ENCODE results near the gene POLRMT. TPM values are rescaled to one million over a fixed set of nuclear protein-coding genes. Genes with fewer than 3 reads are reported as not detected.
"Not testable (repeated sequence)": the region's sequence is repeated elsewhere in the genome, so short reads cannot be mapped to it uniquely, and the experiment has no call there.

Gene POLRMT
- total RNA-seq, 4 donors from 2014 or later, result 28.2 to 73.5 (median 51.5) TPM

DNA sequence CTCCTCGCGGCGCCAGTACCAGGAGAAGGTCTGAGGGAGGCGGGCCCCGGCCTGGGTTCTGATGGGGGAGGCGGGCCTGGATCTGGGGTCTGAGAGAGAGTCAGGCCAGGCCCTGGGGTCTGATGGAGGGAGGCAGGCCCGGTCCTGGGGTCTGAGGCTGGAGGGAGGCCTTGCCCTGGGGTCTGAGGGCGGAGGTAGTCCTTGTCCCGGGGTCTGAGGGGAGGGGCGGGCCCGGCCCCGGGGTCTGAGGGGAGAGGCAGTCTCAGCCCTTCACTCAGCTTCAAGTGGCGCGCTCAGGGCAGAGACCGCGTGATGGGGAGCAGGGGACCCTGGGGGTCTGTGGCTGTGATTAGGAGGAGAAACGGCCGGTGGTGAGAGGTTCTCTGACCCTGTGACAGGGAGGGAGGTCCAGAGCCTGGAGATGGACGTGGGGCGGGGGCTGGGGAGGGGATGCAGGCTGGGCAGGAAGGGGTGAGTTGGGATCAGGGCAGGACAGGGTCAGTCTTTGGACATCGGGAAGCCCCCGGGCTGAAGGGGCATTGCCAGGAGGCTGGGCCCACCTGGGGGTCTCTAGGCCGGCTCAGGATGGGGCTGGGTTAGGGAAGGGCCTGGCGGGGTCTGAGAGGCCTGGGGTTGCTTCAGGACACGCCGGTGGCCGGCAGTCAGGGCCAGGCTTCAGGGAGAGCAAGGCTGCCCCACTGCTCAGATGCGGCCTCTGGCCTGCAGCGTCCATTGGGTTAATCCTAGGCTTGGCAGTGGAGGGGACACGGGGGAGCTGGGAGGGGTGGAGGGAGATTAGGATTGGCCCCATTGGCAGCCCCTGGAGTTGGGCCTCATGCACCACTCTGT is 25.0 kb downstream of the POLRMT start:
- 69% methylated on average over 28 to 30 of the region's 30 CpGs for WGBS, 2 donors
- H3K4me1 ChIP-seq, result peaks cover 0 to 37% (median 22%) of the 10 kb centered on the region in 4 donors
- no peaks in the 10 kb centered on the region for H3K9me3 ChIP-seq
- no peak for DNase-seq (ENCODE audit: low spot score in 2 of 2)
- peak overlapping the region in 1 of 4 donors; percentile 84 for H3K27ac ChIP-seq
- TF ChIP-seq, protein P1, sequence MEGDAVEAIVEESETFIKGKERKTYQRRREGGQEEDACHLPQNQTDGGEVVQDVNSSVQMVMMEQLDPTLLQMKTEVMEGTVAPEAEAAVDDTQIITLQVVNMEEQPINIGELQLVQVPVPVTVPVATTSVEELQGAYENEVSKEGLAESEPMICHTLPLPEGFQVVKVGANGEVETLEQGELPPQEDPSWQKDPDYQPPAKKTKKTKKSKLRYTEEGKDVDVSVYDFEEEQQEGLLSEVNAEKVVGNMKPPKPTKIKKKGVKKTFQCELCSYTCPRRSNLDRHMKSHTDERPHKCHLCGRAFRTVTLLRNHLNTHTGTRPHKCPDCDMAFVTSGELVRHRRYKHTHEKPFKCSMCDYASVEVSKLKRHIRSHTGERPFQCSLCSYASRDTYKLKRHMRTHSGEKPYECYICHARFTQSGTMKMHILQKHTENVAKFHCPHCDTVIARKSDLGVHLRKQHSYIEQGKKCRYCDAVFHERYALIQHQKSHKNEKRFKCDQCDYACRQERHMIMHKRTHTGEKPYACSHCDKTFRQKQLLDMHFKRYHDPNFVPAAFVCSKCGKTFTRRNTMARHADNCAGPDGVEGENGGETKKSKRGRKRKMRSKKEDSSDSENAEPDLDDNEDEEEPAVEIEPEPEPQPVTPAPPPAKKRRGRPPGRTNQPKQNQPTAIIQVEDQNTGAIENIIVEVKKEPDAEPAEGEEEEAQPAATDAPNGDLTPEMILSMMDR (IDR thresholded peaks at IDR 0.05), result no peak
- TF ChIP-seq EP300 (IDR thresholded peaks at IDR 0.05) (no peak), POLR2A (IDR thresholded peaks at IDR 0.05) (no peak)
- H3K4me3 ChIP-seq, result no peak overlapping the region
- H3K36me3 ChIP-seq, result no peaks in the 10 kb centered on the region
- no peaks in the 10 kb centered on the region for H3K27me3 ChIP-seq

DNA sequence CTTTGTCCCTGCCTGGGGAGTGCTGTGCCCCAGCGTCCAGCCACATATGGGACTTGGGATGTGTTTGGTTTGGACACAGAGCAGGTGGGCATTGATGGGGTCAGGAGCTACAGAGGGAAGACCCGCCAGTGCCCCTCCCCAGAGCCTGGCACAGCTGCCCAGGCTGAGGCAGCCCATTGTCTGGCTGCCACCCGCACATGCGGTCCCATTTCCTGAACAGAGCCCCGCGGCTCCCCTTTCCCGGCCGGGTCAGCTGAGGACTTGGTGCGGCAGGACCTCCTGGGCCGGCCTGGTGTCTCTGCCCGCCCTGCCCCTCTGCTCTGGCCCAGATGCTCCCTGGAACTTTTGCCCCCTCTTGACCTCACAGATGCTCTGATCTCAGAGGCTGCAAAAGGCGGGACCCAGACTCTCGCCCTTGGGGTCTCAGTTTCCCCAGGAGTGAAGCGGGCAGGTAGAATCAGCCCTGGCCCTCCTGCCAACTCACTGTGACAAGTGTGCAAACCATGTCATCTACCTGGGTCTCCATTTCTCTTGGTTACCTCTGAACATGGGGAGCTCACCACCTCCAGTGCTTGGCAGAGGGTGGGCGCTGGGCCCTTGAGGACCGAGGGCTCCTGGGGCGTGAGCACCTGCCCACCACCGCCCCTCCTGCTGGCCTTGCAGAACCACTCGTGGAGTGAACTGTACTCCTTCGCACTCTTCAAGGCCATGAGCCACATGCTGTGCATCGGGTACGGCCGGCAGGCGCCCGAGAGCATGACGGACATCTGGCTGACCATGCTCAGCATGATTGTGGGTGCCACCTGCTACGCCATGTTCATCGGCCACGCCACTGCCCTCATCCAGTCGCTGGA is 25.8 kb downstream of the POLRMT start:
- TF ChIP-seq EP300 (IDR thresholded peaks at IDR 0.05) (no peak), POLR2A (IDR thresholded peaks at IDR 0.05) (no peak)
- TF ChIP-seq, protein P1 (IDR thresholded peaks at IDR 0.05), result no peak
- no peaks in the 10 kb centered on the region for H3K36me3 ChIP-seq
- no peak overlapping the region for H3K27ac ChIP-seq
- H3K4me3 ChIP-seq, result no peak overlapping the region
- no peaks in the 10 kb centered on the region for H3K9me3 ChIP-seq
- no peak for DNase-seq (ENCODE audit: low spot score in 2 of 2)
- 83 to 96% methylated on average over 17 to 29 of the region's 30 CpGs for WGBS, 2 donors
- no peaks in the 10 kb centered on the region for H3K27me3 ChIP-seq
- H3K4me1 ChIP-seq, result peaks cover 0 to 37% (median 22%) of the 10 kb centered on the region in 4 donors

DNA sequence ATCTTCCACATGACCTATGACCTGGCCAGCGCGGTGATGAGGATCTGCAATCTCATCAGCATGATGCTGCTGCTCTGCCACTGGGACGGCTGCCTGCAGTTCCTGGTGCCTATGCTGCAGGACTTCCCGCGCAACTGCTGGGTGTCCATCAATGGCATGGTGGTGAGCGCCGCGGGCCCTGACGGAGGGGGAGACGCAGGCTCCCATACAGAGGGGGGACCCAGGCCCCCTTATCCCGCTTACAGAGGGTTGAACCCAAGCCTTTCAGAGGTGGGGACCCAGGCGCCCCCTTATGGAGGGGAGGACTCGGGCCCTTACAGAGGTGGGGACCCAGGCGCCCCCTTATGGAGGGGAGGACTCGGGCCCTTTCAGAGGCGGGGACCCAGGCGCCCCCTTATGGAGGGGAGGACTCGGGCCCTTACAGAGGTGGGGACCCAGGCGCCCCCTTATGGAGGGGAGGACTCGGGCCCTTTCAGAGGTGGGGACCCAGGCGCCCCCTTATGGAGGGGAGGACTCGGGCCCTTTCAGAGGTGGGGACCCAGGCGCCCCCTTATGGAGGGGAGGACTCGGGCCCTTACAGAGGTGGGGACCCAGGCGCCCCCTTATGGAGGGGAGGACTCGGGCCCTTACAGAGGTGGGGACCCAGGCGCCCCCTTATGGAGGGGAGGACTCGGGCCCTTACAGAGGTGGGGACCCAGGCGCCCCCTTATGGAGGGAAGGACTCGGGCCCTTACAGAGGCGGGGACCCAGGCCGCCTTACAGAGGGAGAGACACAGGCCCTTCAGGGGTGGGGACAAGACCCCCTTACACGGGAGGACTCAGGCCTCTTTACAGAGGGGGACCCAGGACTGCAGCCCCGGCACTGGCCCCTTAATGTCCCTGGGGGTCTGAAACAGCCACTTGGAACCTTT is 28.0 kb downstream of the POLRMT start:
- not testable (repeated sequence) for H3K27me3 ChIP-seq; DNase-seq (ENCODE audit: low spot score in 2 of 2); H3K36me3 ChIP-seq; H3K9me3 ChIP-seq; H3K4me3 ChIP-seq; H3K27ac ChIP-seq
- H3K4me1 ChIP-seq, result peaks cover 0 to 22% (median 10%) of the 10 kb centered on the region in 4 donors
- WGBS, 2 donors, result 83 to 84% methylated on average over 11 to 21 of the region's 34 CpGs

DNA sequence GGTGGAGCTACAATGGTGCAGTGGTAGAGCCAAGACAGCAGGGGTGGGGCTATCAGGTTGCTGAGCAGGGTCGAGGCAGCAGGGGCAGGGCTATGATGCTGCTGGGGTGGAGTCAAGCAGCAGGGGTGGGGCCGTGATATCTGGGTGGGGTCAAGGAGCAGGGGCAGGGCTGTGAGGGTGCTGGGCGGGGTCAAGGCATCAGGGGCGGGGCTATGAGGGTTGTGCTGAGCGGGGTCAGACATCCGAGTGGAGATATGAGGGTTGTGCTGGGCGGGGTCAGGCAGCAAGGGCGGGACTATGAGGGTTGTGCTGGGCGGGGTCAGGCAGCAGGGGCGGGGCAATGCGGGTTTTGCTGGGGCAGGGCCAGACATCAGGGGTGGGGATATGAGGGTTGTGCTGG is 29.0 kb downstream of the POLRMT start:
- 82 to 88% methylated on average over 11 of the region's 11 CpGs for WGBS, 2 donors
- H3K4me3 ChIP-seq, result no peak overlapping the region
- DNase-seq (ENCODE audit: low spot score in 2 of 2), result no peak
- H3K27me3 ChIP-seq, result no peaks in the 10 kb centered on the region
- H3K9me3 ChIP-seq, result peaks cover 0 to 10% (median 0%) of the 10 kb centered on the region in 4 donors
- H3K36me3 ChIP-seq, result no peaks in the 10 kb centered on the region
- peaks cover 0 to 12% (median 3%) of the 10 kb centered on the region in 4 donors for H3K4me1 ChIP-seq
- no peak overlapping the region for H3K27ac ChIP-seq
- TF ChIP-seq, protein P1 (IDR thresholded peaks at IDR 0.05), result no peak

DNA sequence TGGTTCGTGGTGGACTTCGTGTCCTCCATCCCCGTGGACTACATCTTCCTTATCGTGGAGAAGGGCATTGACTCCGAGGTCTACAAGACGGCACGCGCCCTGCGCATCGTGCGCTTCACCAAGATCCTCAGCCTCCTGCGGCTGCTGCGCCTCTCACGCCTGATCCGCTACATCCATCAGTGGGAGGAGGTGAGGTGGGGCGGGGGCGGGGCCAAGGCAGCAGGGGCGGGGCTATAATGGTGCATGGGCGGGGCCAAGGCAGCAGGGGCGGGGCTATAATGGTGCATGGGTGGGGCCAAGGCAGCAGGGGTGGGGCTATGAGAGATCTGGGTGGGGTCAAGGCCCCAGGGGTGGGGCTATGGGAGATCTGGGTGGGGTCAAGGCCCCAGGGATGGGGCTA is 29.6 kb downstream of the POLRMT start:
- WGBS, 2 donors, result 90 to 96% methylated on average over 15 to 16 of the region's 20 CpGs

DNA sequence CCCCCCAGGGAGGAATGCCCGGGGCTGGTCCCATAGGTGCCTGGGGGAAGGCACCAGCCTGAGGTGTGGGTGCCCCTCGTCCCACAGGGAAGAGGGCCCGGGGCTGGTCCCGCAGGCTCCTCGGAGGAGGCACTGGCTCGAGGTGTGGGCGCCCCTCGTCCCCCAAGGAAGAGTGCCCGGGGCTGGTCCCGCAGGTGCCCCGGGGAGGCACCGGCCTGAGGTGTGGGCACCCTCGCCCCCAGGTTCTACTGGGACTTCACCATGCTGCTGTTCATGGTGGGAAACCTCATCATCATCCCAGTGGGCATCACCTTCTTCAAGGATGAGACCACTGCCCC is 30.1 kb downstream of the POLRMT start:
- not testable (repeated sequence) for H3K9me3 ChIP-seq; H3K27me3 ChIP-seq; H3K4me3 ChIP-seq; H3K4me1 ChIP-seq; DNase-seq (ENCODE audit: low spot score in 2 of 2); H3K36me3 ChIP-seq; H3K27ac ChIP-seq
- WGBS, 2 donors, result 83 to 86% methylated on average over 11 to 13 of the region's 13 CpGs

More for the DNA sequence above, 29.6 kb downstream of the POLRMT start:
- not testable (repeated sequence) for H3K4me1 ChIP-seq; DNase-seq (ENCODE audit: low spot score in 2 of 2); H3K36me3 ChIP-seq; H3K27me3 ChIP-seq; H3K4me3 ChIP-seq; H3K27ac ChIP-seq; H3K9me3 ChIP-seq
